HepG2 (cell line): Measurements from ENCODE around the gene GAR1. TPM values are rescaled to one million over a fixed set of nuclear protein-coding genes. Genes with fewer than 3 reads are reported as not detected.

Experiments used
- ATAC-seq: fragments of 200-7000 bp; cut with Tn5 transposase; 3 replicates; pipeline ENCODE4 v1.9.1; 2020; ENCODE audit warnings: mild to moderate bottlenecking, moderate library complexity
- BruUV-seq: library from RNA; stranded (reverse); fragments of 400-500 nt; replicated peaks from 2 replicates; lab custom pipeline; 2021; lab: Mats Ljungman, UMichigan
- CTCF ChIA-PET: fragments of 300-600 bp; formaldehyde crosslinking; extraction: SDS; loops from one replicate; lab custom pipeline; 2021; ENCODE audit warnings: low total read pairs, inconsistent platforms, low intra/inter-chr PET ratio; lab: Yijun Ruan, JAX
- POLR2A ChIA-PET: fragments of 350-600 bp; sonication (Branson Sonifier 250); formaldehyde crosslinking; loops from one replicate; lab custom pipeline; 2020; ENCODE audit warnings: antibody characterized with exemption, inconsistent platforms; lab: Yijun Ruan, JAX
- DNase-seq: peaks from one replicate; pipeline ENCODE4 v3.0.0-alpha.2; 2015; ENCODE audit warnings: low spot score
- FAIRE-seq: peaks from 3 replicates; lab custom pipeline; 2011; peaks lifted over from hg19 to GRCh38; lab: Jason Lieb, UNC
- H2AFZ ChIP-seq: one replicate; pipeline ENCODE4 v1.6.1; 2011; ENCODE audit warnings: low read length, inconsistent platforms
- H3K27ac ChIP-seq: fragments of 300-600 bp; 3 replicates; pipeline ENCODE4 v1.8.0; 2011; ENCODE audit warnings: mixed run types, mild to moderate bottlenecking, mixed read lengths, low read length, inconsistent platforms; ENCODE audit not compliant: insufficient read depth; ENCODE audit errors: extremely low read length
- H3K27me3 ChIP-seq, 2 experiments: fragments of 200-600 bp in 1 of 2; 2 replicates in 1 of 2; 3 replicates in 1 of 2; pipeline versions ENCODE4 v1.6.0 to v1.8.0; 2011; ENCODE audit warnings: low read length in 2 of 2, mild to moderate bottlenecking in 2 of 2, moderate library complexity in 2 of 2, inconsistent platforms in 1 of 2; ENCODE audit not compliant: insufficient read depth in 2 of 2, control insufficient read depth in 1 of 2
- H3K36me3 ChIP-seq, 2 experiments: fragments of 200-600 bp in 1 of 2; replicated peaks in 1 of 2; 2 replicates in 1 of 2; 3 replicates in 1 of 2; pipeline versions ENCODE4 v1.5.1 to v1.8.0; 2011; ENCODE audit warnings: low read length in 2 of 2, inconsistent platforms in 1 of 2; ENCODE audit not compliant: insufficient read depth in 2 of 2, control insufficient read depth in 1 of 2
- H3K4me1 ChIP-seq: 2 replicates; pipeline ENCODE4 v1.5.1; 2012; ENCODE audit warnings: low read length, inconsistent platforms; ENCODE audit not compliant: insufficient read depth
- H3K4me2 ChIP-seq: 2 replicates; pipeline ENCODE4 v1.6.0; 2011; ENCODE audit warnings: low read depth, low read length, inconsistent platforms
- H3K4me3 ChIP-seq, 3 experiments: fragments of 200-600 bp in 1 of 3; sonication (generic), shearing (Covaris generic) in 1 of 3; replicated peaks in 1 of 3; 2 replicates each; pipeline ENCODE4 v1.5.1; 2011 to 2016; ENCODE audit warnings: low read length in 3 of 3, inconsistent platforms in 2 of 3, low read depth in 2 of 3, mild to moderate bottlenecking in 2 of 3, control low read depth in 1 of 3, mixed read lengths in 1 of 3; ENCODE audit not compliant: insufficient read depth in 1 of 3
- H3K79me2 ChIP-seq: one replicate; pipeline ENCODE4 v1.6.1; 2011; ENCODE audit warnings: low read length, inconsistent platforms; ENCODE audit not compliant: insufficient read depth
- H3K9ac ChIP-seq: 2 replicates; pipeline ENCODE4 v1.6.0; 2011; ENCODE audit warnings: mild to moderate bottlenecking, low read depth, low read length, inconsistent platforms; ENCODE audit not compliant: insufficient read depth
- H3K9me3 ChIP-seq: 2 replicates; pipeline ENCODE4 v1.5.1; 2012; ENCODE audit warnings: mild to moderate bottlenecking, low read length
- H4K20me1 ChIP-seq: 2 replicates; pipeline ENCODE4 v1.6.0; 2011; ENCODE audit warnings: inconsistent platforms, mild to moderate bottlenecking, low read length, moderate library complexity; ENCODE audit not compliant: insufficient read depth
- ARID4A ChIP-seq: sonication (generic); formaldehyde crosslinking; IDR thresholded peaks from 2 replicates; pipeline ENCODE4 v1.5.0; 2020; ENCODE audit warnings: mild to moderate bottlenecking, missing genetic modification reagents, borderline replicate concordance
- LRRFIP1 ChIP-seq: sonication (generic); formaldehyde crosslinking; conservative IDR thresholded peaks from 2 replicates; pipeline ENCODE4 v1.4.0; 2020; ENCODE audit warnings: missing genetic modification reagents
- SIN3A ChIP-seq: IDR thresholded peaks from 2 replicates; pipeline ENCODE4 v1.6.1; 2011; ENCODE audit warnings: low read depth, mild to moderate bottlenecking, control low read depth, low read length, borderline replicate concordance
- U2AF2 ChIP-seq: fragments of 200-400 bp; formaldehyde crosslinking; IDR thresholded peaks from 2 replicates; pipeline ENCODE4 v1.6.1; 2017; ENCODE audit warnings: low read depth, mild to moderate bottlenecking, low read length
- ZFP82 ChIP-seq: sonication (generic); formaldehyde crosslinking; IDR thresholded peaks from 2 replicates; pipeline ENCODE4 v1.5.1; 2020; ENCODE audit warnings: mild to moderate bottlenecking, missing genetic modification reagents, borderline replicate concordance
- ZNF205 ChIP-seq: IDR thresholded peaks from 2 replicates; pipeline ENCODE4 v1.6.1; 2018; ENCODE audit warnings: missing biosample characterization, missing genetic modification reagents
- ZNF446 ChIP-seq: sonication (generic); formaldehyde crosslinking; IDR thresholded peaks from 2 replicates; pipeline ENCODE4 v1.5.0; 2020; ENCODE audit warnings: mild to moderate bottlenecking, missing genetic modification reagents
- ZNF552 ChIP-seq: sonication (generic); formaldehyde crosslinking; IDR thresholded peaks from 2 replicates; pipeline ENCODE4 v1.9.0; 2022; ENCODE audit warnings: missing genetic modification reagents, mild to moderate bottlenecking, borderline replicate concordance
- WGBS: methylation state at CpG from one replicate; pipeline ENCODE4 v1.1.6; 2017; ENCODE audit warnings: low lambda C conversion rate; 5-methylcytosine and 5-hydroxymethylcytosine counted together
- in situ Hi-C: cut with HindIII; loops from 2 replicates; pipeline ENCODE4 v1.10.0; 2017; ENCODE audit warnings: low pct_unique_long_range_greater_than_20kb; ENCODE audit not compliant: extremely low pct_ligation_motif_present
- intact Hi-C: fragments of 100-400 bp; cut with micrococcal nuclease; formaldehyde crosslinking; loops from one replicate; pipeline ENCODE4 v1.10.0; 2022; ENCODE audit not compliant: unreplicated experiment
- polyA plus RNA-seq, 8 experiments: library from polyadenylated mRNA; depleted of rRNA in 3 of 8; stranded (reverse) in 7 of 8; unstranded in 1 of 8; fragments of >200 nt; fragmentation: Illumina TruSeq in 4 of 8; extraction: Trizol in 4 of 8; gene quantifications; 2 replicates each; pipeline versions ENCODE4 v1.2.1 to v1.2.3, GENCODE V29; 2011 to 2016; ENCODE audit warnings: low read depth in 4 of 8, missing spikeins in 1 of 8, mixed read lengths in 1 of 8; ENCODE audit not compliant: insufficient read depth in 1 of 8
- total RNA-seq, 5 experiments: library from RNA; depleted of rRNA; stranded (reverse); fragments of >200 nt; fragmentation: Illumina TruSeq; extraction: Trizol; gene quantifications; 2 replicates each; pipeline ENCODE4 v1.2.3, GENCODE V29; 2016; ENCODE audit warnings: low read depth in 1 of 5
- TF ChIP-seq, protein P1 (sequence below): sonication (generic); formaldehyde crosslinking; IDR thresholded peaks from 2 replicates; pipeline ENCODE4 v1.4.0; 2020; ENCODE audit warnings: missing genetic modification reagents, borderline replicate concordance

GAR1 gene
- total and polyA plus RNA-seq, 2 of the 13 experiments (the other 11 are each of a cell fraction or from before 2014, with no cell fraction given) = 11.3 to 11.4 TPM

GRCh38 chr4:109809655-109810054 lies 5.9 kb upstream of the GAR1 start:
- peaks cover 20% of the 10 kb centered on the region for H3K4me1 ChIP-seq
- no peaks in the 10 kb centered on the region for H3K36me3 ChIP-seq
- H3K27ac ChIP-seq = no peak overlapping the region
- ChIA-PET CTCF (no interaction called here), POLR2A (no interaction called here)
- intact Hi-C loops (loop anchor here (10.0 kb wide), 1 partner anchor 245 kb away; the partner anchor contains the start of gene MCUB), in situ Hi-C loops (loop anchor here (25.0 kb wide), 1 partner anchor 247 kb away; the partner anchor contains the start of gene MCUB)
- DNase-seq = no peak
- no peak overlapping the region for H2AFZ ChIP-seq
- H3K4me3 ChIP-seq = no peak overlapping the region
- no peak for FAIRE-seq
- no peak for ATAC-seq
- 67% methylated on average over 2 of the region's 2 CpGs for WGBS
- no peaks in the 10 kb centered on the region for H3K79me2 ChIP-seq
- H3K27me3 ChIP-seq = no peaks in the 10 kb centered on the region
- H3K4me2 ChIP-seq = no peak overlapping the region
- H3K9ac ChIP-seq = no peak overlapping the region
- BruUV-seq = no TSS peak
- H3K9me3 ChIP-seq = no peaks in the 10 kb centered on the region
- TF ChIP-seq ZFP82 (CRISPR knock-in tag) = no peak
- no peak for TF ChIP-seq ZNF205
- no peak for TF ChIP-seq ZNF552 (CRISPR knock-in tag)
- TF ChIP-seq, protein P1, sequence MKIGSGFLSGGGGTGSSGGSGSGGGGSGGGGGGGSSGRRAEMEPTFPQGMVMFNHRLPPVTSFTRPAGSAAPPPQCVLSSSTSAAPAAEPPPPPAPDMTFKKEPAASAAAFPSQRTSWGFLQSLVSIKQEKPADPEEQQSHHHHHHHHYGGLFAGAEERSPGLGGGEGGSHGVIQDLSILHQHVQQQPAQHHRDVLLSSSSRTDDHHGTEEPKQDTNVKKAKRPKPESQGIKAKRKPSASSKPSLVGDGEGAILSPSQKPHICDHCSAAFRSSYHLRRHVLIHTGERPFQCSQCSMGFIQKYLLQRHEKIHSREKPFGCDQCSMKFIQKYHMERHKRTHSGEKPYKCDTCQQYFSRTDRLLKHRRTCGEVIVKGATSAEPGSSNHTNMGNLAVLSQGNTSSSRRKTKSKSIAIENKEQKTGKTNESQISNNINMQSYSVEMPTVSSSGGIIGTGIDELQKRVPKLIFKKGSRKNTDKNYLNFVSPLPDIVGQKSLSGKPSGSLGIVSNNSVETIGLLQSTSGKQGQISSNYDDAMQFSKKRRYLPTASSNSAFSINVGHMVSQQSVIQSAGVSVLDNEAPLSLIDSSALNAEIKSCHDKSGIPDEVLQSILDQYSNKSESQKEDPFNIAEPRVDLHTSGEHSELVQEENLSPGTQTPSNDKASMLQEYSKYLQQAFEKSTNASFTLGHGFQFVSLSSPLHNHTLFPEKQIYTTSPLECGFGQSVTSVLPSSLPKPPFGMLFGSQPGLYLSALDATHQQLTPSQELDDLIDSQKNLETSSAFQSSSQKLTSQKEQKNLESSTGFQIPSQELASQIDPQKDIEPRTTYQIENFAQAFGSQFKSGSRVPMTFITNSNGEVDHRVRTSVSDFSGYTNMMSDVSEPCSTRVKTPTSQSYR (CRISPR knock-in tag) = no peak
- TF ChIP-seq LRRFIP1 = no peak
- TF ChIP-seq ZNF446 = no peak
- no peak for TF ChIP-seq U2AF2
- TF ChIP-seq SIN3A = no peak
- no peak for TF ChIP-seq ARID4A (CRISPR knock-in tag)
- no peaks in the 10 kb centered on the region for H4K20me1 ChIP-seq
